GM12801 (cell line): Measurements from ENCODE around the gene FASN.

ENCODE experiments used
- CTCF ChIP-seq: IDR thresholded peaks from one replicate; pipeline ENCODE4 v1.5.1; 2011; ENCODE audit warnings: control low read depth; ENCODE audit not compliant: insufficient read length; ENCODE audit errors: extremely low read depth

Gene FASN

GRCh38 chr17:82060001-82060380, 38.0 kb downstream of the FASN start:
- no peak for TF ChIP-seq CTCF

DNA sequence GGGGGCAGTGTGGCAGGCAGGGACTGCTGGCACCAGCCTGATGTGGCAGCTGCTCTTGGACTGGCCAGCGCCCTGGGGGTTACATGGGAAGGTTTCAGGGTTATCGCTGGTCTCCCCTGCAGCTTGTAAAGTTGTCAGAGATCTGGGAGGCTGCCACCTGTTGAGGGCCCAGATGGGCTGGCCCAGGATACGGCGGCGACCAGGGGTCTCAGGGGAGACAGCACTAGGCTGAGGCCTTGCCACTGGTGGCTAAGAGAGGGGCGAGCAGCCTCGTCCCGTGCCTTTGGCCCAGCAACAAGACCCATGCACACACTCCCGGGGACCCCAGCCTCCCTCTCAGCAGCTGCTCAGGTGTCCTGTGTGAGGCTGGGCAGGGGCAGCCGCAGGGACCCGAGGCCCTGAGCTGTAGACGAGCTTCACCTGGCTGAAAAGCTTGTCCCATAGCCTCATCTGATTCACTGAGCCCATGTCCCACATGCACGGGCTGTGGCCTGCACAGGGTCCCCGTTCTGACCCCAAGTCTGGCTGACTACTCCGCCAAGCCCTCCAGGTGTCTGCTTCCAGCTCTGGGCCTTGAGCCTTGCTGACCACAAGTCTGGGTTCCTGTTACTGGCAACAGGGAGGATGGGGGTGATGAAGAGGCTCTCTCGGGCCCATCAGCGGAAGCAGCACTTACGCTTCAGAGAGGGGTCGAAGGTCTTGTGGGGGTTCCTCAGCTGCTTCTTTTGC, 38.6 kb downstream of the FASN start:
- TF ChIP-seq CTCF = no peak

GRCh38 chr17:82058855-82059249, 39.2 kb downstream of the FASN start:
- TF ChIP-seq CTCF = no peak

- no peak for TF ChIP-seq CTCF
Observed at GRCh38 chr17:82058230-82058854, 39.7 kb downstream of the FASN start.

DNA sequence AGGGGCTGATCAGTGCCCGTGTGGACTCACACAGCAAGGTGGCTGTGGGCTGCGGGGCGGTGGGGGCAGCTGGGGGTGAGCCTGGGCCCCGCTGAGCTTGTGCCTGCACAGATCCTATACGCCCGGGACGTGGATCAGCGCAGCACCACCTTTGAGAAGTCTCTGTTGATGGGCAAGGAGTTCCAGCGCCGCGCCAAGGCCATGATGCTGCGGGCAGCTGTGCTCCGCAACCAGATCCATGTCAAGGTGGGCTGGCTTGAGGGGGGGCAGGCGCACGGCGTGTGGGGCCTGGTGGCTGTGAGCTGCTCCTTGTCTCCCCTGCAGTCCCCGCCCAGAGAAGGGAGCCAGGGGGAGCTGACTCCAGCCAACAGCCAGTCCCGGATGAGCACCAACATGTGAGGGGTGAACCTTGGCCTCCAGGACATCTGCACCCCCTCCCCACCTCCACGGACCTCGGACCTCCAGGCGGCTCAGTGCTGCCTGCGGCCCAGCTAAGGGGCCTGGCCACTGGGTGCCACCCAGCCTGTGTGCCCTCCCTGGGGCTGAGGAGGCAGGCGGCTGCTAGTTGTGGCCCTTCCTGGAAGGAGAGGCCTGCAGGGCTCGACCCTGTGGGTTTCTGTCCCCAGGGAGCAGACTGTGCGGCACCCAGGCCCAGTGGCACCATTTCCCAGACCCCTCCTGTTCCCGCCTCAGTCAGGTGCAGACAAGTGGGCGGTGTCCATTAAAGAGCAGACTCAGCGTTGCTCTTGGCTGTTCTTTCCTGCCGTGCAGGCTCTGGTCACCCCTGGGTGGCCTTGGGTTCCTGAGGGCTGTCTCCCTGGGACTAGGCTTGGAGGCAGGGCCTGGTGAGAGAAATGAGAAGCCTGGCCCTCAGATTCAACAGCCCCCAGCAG, 41.1 kb downstream of the FASN start:
- TF ChIP-seq CTCF = no peak

GRCh38 chr17:82055965-82056728, 41.9 kb downstream of the FASN start:
- TF ChIP-seq CTCF = no peak
